Activated naive CD4-positive, alpha-beta T cell treated with anti-CD3 and anti-CD28 coated beads, Interleukin-2, amount 50 U/mL, for 16 hours (primary cell): Measurements from ENCODE around the gene PRCP.
A peak's percentile ranks its signal among the peaks of the same experiment; 100 is the strongest.
"Not testable (repeated sequence)": the region's sequence is repeated elsewhere in the genome, so short reads cannot be mapped to it uniquely, and the experiment has no call there.

Source experiments
- DNase-seq: peaks from one replicate; pipeline ENCODE4 v3.0.0-alpha.2; 2020

The PRCP gene

GRCh38 chr11:82869657-82870056 lies 30.6 kb downstream of the PRCP start:
- DNase-seq: no peak

GRCh38 chr11:82867495-82868082 lies 32.6 kb downstream of the PRCP start:
- peak; percentile 72 for DNase-seq

- DNase-seq: no peak
Observed at GRCh38 chr11:82865841-82866240, 34.4 kb downstream of the PRCP start.

GRCh38 chr11:82864268-82864667 lies 36.0 kb downstream of the PRCP start:
- DNase-seq: peak; percentile 29

GRCh38 chr11:82863209-82863608 lies 37.0 kb downstream of the PRCP start:
- no peak for DNase-seq

GRCh38 chr11:82862379-82862778 lies 37.9 kb downstream of the PRCP start:
- DNase-seq: no peak

GRCh38 chr11:82859750-82860149 lies 40.5 kb downstream of the PRCP start:
- DNase-seq: no peak

- DNase-seq: no peak
Observed at GRCh38 chr11:82858556-82859091, 41.6 kb downstream of the PRCP start.

GRCh38 chr11:82858133-82858532 lies 42.1 kb downstream of the PRCP start:
- DNase-seq: no peak

- no peak for DNase-seq
Observed at GRCh38 chr11:82857145-82857544, 43.1 kb downstream of the PRCP start.

GRCh38 chr11:82855616-82856015 lies 44.6 kb downstream of the PRCP start:
- DNase-seq: no peak

- DNase-seq: not testable (repeated sequence)
Observed at GRCh38 chr11:82854916-82855315, 45.3 kb downstream of the PRCP start.

- no peak for DNase-seq
Observed at GRCh38 chr11:82854242-82854641, 46.0 kb downstream of the PRCP start.

- DNase-seq: no peak
Observed at GRCh38 chr11:82848829-82849228, 51.4 kb downstream of the PRCP start.

GRCh38 chr11:82845356-82846353 lies 54.6 kb downstream of the PRCP start:
- no peak for DNase-seq

- DNase-seq: no peak
Observed at GRCh38 chr11:82843057-82843795, 57.0 kb downstream of the PRCP start.

- no peak for DNase-seq
Observed at GRCh38 chr11:82842019-82842418, 58.2 kb downstream of the PRCP start.

GRCh38 chr11:82837650-82838049 lies 62.6 kb downstream of the PRCP start:
- DNase-seq: no peak

- no peak for DNase-seq
Observed at GRCh38 chr11:82832983-82833382, 67.2 kb downstream of the PRCP start.

GRCh38 chr11:82831364-82831763 lies 68.9 kb downstream of the PRCP start:
- no peak for DNase-seq

- DNase-seq: no peak
Observed at GRCh38 chr11:82830746-82831145, 69.5 kb downstream of the PRCP start.

- DNase-seq: no peak
Observed at GRCh38 chr11:82829101-82829500, 71.1 kb downstream of the PRCP start.

GRCh38 chr11:82828472-82828871 lies 71.8 kb downstream of the PRCP start:
- DNase-seq: no peak
